H9 (cell line): ENCODE measurements around the gene PCSK1N. TPM values are rescaled to one million over a fixed set of nuclear protein-coding genes. Genes with fewer than 3 reads are reported as not detected.

Experiments used
- DNase-seq: peaks from one replicate; pipeline ENCODE4 v3.0.0-alpha.2; 2017
- H2AFZ ChIP-seq: one replicate; pipeline ENCODE4 v1.6.1; 2013; ENCODE audit warnings: mild to moderate bottlenecking, low read length, control low read depth, moderate library complexity
- H2AK5ac ChIP-seq: 2 replicates; pipeline ENCODE4 v1.6.1; 2013; ENCODE audit warnings: low read length, control low read depth, mixed read lengths; ENCODE audit not compliant: insufficient read length
- H2BK120ac ChIP-seq: one replicate; pipeline ENCODE4 v1.6.1; 2013; ENCODE audit warnings: low read depth, mild to moderate bottlenecking, low read length, control low read depth, inconsistent platforms; ENCODE audit not compliant: poor library complexity, severe bottlenecking
- H2BK12ac ChIP-seq: 2 replicates; pipeline ENCODE4 v1.6.1; 2013; ENCODE audit warnings: low read length, control low read depth, mixed read lengths, low read depth; ENCODE audit not compliant: insufficient read length
- H2BK15ac ChIP-seq: 2 replicates; pipeline ENCODE4 v1.6.1; 2013; ENCODE audit warnings: low read depth, low read length, control low read depth
- H2BK20ac ChIP-seq: one replicate; pipeline ENCODE4 v1.6.1; 2013; ENCODE audit warnings: low read depth, mild to moderate bottlenecking, low read length, control low read depth, inconsistent platforms; ENCODE audit not compliant: poor library complexity, severe bottlenecking
- H2BK5ac ChIP-seq: 2 replicates; pipeline ENCODE4 v1.6.1; 2013; ENCODE audit warnings: low read length, control low read depth, mixed read lengths; ENCODE audit not compliant: insufficient read length
- H3K14ac ChIP-seq: 2 replicates; pipeline ENCODE4 v1.6.1; 2013; ENCODE audit warnings: low read length, control low read depth; ENCODE audit not compliant: insufficient read depth
- H3K18ac ChIP-seq: 2 replicates; pipeline ENCODE4 v1.6.1; 2013; ENCODE audit warnings: low read depth, mild to moderate bottlenecking, mixed read lengths, low read length, control low read depth; ENCODE audit not compliant: insufficient read length
- H3K23ac ChIP-seq: 2 replicates; pipeline ENCODE4 v1.6.1; 2013; ENCODE audit warnings: low read length, control low read depth, mixed read lengths, low read depth; ENCODE audit not compliant: insufficient read length
- H3K23me2 ChIP-seq: 2 replicates; pipeline ENCODE4 v1.6.1; 2013; ENCODE audit warnings: low read depth, mild to moderate bottlenecking, mixed read lengths, low read length, control low read depth; ENCODE audit not compliant: insufficient read length, poor library complexity, severe bottlenecking
- H3K27ac ChIP-seq: 2 replicates; pipeline ENCODE4 v1.5.1; 2013; ENCODE audit warnings: low read length, control low read depth, mixed read lengths, low read depth; ENCODE audit not compliant: insufficient read length
- H3K27me3 ChIP-seq: 2 replicates; pipeline ENCODE4 v1.6.1; 2013; ENCODE audit warnings: low read length, control low read depth, inconsistent platforms; ENCODE audit not compliant: insufficient read depth
- H3K4ac ChIP-seq: 2 replicates; pipeline ENCODE4 v1.6.1; 2013; ENCODE audit warnings: low read depth, mild to moderate bottlenecking, control low read depth, inconsistent platforms, low read length, moderate library complexity
- H3K4me1 ChIP-seq: 2 replicates; pipeline ENCODE4 v1.6.1; 2013; ENCODE audit warnings: low read length, control low read depth, inconsistent platforms; ENCODE audit not compliant: insufficient read depth
- H3K4me2 ChIP-seq: 2 replicates; pipeline ENCODE4 v1.6.1; 2013; ENCODE audit warnings: low read length, control low read depth, mixed read lengths; ENCODE audit not compliant: insufficient read length, insufficient read depth
- H3K56ac ChIP-seq: 2 replicates; pipeline ENCODE4 v1.6.1; 2013; ENCODE audit warnings: low read depth, mild to moderate bottlenecking, mixed read lengths, low read length, control low read depth; ENCODE audit not compliant: insufficient read length
- H3K79me1 ChIP-seq: 2 replicates; pipeline ENCODE4 v1.6.1; 2013; ENCODE audit warnings: low read depth, mild to moderate bottlenecking, moderate library complexity, low read length, control low read depth, inconsistent platforms; ENCODE audit not compliant: insufficient read depth, poor library complexity, severe bottlenecking
- H3K79me2 ChIP-seq: 2 replicates; pipeline ENCODE4 v1.6.1; 2013; ENCODE audit warnings: low read length, control low read depth, inconsistent platforms; ENCODE audit not compliant: insufficient read depth
- H3K9ac ChIP-seq: 2 replicates; pipeline ENCODE4 v1.6.1; 2013; ENCODE audit warnings: low read length, control low read depth, mixed read lengths; ENCODE audit not compliant: insufficient read length; ENCODE audit errors: extremely low read depth
- H3K9me3 ChIP-seq: one replicate; pipeline ENCODE4 v1.6.1; 2013; ENCODE audit warnings: low read depth, low read length, inconsistent platforms; ENCODE audit not compliant: control insufficient read depth
- H3T11ph ChIP-seq: one replicate; pipeline ENCODE4 v1.6.1; 2013; ENCODE audit warnings: mild to moderate bottlenecking, low read length, control low read depth, inconsistent platforms
- H4K20me1 ChIP-seq: one replicate; pipeline ENCODE4 v1.6.1; 2013; ENCODE audit not compliant: control insufficient read depth, insufficient read length, insufficient read depth
- H4K5ac ChIP-seq: 2 replicates; pipeline ENCODE4 v1.6.1; 2013; ENCODE audit warnings: low read depth, mild to moderate bottlenecking, mixed read lengths, low read length, control low read depth; ENCODE audit not compliant: insufficient read length
- H4K8ac ChIP-seq: replicated peaks from 2 replicates; pipeline ENCODE4 v1.6.1; 2013; ENCODE audit warnings: low read length, control low read depth, mixed read lengths, low read depth; ENCODE audit not compliant: insufficient read length
- H4K91ac ChIP-seq: 2 replicates; pipeline ENCODE4 v1.6.1; 2013; ENCODE audit warnings: low read depth, mild to moderate bottlenecking, moderate library complexity, mixed read lengths, low read length, control low read depth; ENCODE audit not compliant: insufficient read length
- H3K27ac Mint-ChIP-seq, 3 experiments: 2 replicates in 2 of 3; 3 replicates in 1 of 3; pipeline ENCODE4 v1.8.0; 2020 to 2021; ENCODE audit warnings: mixed read lengths in 3 of 3, mild to moderate bottlenecking in 1 of 3, moderate library complexity in 1 of 3
- H3K27me3 Mint-ChIP-seq: 2 replicates; pipeline ENCODE4 v1.8.0; 2021; ENCODE audit warnings: low read depth, mild to moderate bottlenecking, moderate library complexity, mixed read lengths
- H3K36me3 Mint-ChIP-seq, 3 experiments: 2 replicates in 2 of 3; 3 replicates in 1 of 3; pipeline ENCODE4 v1.8.0; 2020 to 2021; ENCODE audit warnings: low read depth in 3 of 3, mixed read lengths in 3 of 3; ENCODE audit not compliant: insufficient read depth in 1 of 3
- H3K4me1 Mint-ChIP-seq, 2 experiments: 2 replicates each; pipeline ENCODE4 v1.8.0; 2020; ENCODE audit warnings: mixed read lengths in 2 of 2
- H3K4me3 Mint-ChIP-seq, 2 experiments: 2 replicates in 1 of 2; 3 replicates in 1 of 2; pipeline ENCODE4 v1.8.0; 2020 to 2021; ENCODE audit warnings: mild to moderate bottlenecking in 2 of 2, mixed read lengths in 2 of 2, moderate library complexity in 1 of 2
- H3K9me3 Mint-ChIP-seq, 2 experiments: 2 replicates in 1 of 2; 3 replicates in 1 of 2; pipeline ENCODE4 v1.8.0; 2020; ENCODE audit warnings: mild to moderate bottlenecking in 2 of 2, mixed read lengths in 2 of 2, moderate library complexity in 1 of 2
- WGBS: extraction: QIAGEN DNeasy Blood & Tissue Kit; methylation state at CpG from one replicate; pipeline ENCODE4 v1.1.7; 2013; ENCODE audit warnings: missing lambda C conversion rate, low lambda C conversion rate, mixed read lengths; ENCODE audit not compliant: insufficient read length; ENCODE audit errors: extremely low coverage; 5-methylcytosine and 5-hydroxymethylcytosine counted together
- total RNA-seq: library from RNA; stranded (reverse); gene quantifications from 2 replicates; pipeline ENCODE4 v1.2.1, GENCODE V29; 2021
- TF ChIP-seq, protein P1 (sequence below): fragments of 200-600 bp; sonication (generic); conservative IDR thresholded peaks from 3 replicates; pipeline ENCODE4 v1.8.0; 2021; ENCODE audit warnings: antibody characterized with exemption, mild to moderate bottlenecking

The PCSK1N gene
- total RNA-seq, 1 experiment from 2014 or later = 3.9 TPM

GRCh38 chrX:48818098-48818497, 17.3 kb downstream of the PCSK1N start:
- Histone ChIP-seq H3K79me2 (no peaks in the 10 kb centered on the region), H3K56ac (no peak overlapping the region), H3K23me2 (no peaks in the 10 kb centered on the region), H3K27ac (no peak overlapping the region), H3K4ac (no peak overlapping the region), H3K4me1 (no peaks in the 10 kb centered on the region), H2AFZ (no peak overlapping the region), H2BK12ac (no peak overlapping the region), H3K9me3 (peaks cover 29% of the 10 kb centered on the region), H4K91ac (no peak overlapping the region), H3K79me1 (no peaks in the 10 kb centered on the region), H3K18ac (no peak overlapping the region), H4K20me1 (no peaks in the 10 kb centered on the region), H3K27me3 (no peaks in the 10 kb centered on the region), H3K9ac (no peak overlapping the region), H3K14ac (no peak overlapping the region), H2BK120ac (no peak overlapping the region), H4K8ac (no peak overlapping the region), H3T11ph (no peak overlapping the region), H3K23ac (no peak overlapping the region), H2BK15ac (no peak overlapping the region), H3K4me2 (no peak overlapping the region), H2BK5ac (no peak overlapping the region), H4K5ac (no peak overlapping the region), H2BK20ac (no peak overlapping the region), H2AK5ac (no peak overlapping the region)
- Mint-ChIP-seq H3K4me1 (no peaks in the 10 kb centered on the region), H3K27me3 (peaks cover 3% of the 10 kb centered on the region), H3K9me3 (peaks cover 58 to 80% of the 10 kb centered on the region in 2 experiments), H3K27ac (no peak overlapping the region), H3K4me3 (no peak overlapping the region), H3K36me3 (peaks cover 14 to 52% (median 50%) of the 10 kb centered on the region in 3 experiments)
- WGBS = no CpG with 5 or more reads among the region's 16 CpGs
- TF ChIP-seq, protein P1, sequence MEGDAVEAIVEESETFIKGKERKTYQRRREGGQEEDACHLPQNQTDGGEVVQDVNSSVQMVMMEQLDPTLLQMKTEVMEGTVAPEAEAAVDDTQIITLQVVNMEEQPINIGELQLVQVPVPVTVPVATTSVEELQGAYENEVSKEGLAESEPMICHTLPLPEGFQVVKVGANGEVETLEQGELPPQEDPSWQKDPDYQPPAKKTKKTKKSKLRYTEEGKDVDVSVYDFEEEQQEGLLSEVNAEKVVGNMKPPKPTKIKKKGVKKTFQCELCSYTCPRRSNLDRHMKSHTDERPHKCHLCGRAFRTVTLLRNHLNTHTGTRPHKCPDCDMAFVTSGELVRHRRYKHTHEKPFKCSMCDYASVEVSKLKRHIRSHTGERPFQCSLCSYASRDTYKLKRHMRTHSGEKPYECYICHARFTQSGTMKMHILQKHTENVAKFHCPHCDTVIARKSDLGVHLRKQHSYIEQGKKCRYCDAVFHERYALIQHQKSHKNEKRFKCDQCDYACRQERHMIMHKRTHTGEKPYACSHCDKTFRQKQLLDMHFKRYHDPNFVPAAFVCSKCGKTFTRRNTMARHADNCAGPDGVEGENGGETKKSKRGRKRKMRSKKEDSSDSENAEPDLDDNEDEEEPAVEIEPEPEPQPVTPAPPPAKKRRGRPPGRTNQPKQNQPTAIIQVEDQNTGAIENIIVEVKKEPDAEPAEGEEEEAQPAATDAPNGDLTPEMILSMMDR = no peak
- DNase-seq = no peak
